ENCODE measurements around the gene SOS1.

- TF ChIP-seq CTCF (conservative IDR thresholded peaks at IDR 0.05 in 1 of 2, IDR thresholded peaks at IDR 0.05 in 1 of 2; ENCODE audit: low read depth in 1 of 2, low read length in 2 of 2) (no peak), EZH2 (IDR thresholded peaks at IDR 0.05; ENCODE audit: low read length, missing control alignments) (no peak)
Observed at GRCh38 chr2:39156107-39156506, 35.3 kb upstream of the SOS1 start.

Measured in fibroblast of lung (primary cell).